HG03521 (cell line): ENCODE data around the gene TFRC.
"Not testable (repeated sequence)": the region's sequence is repeated elsewhere in the genome, so short reads cannot be mapped to it uniquely, and the experiment has no call there.

ENCODE experiments used
- ATAC-seq: cut with Tn5 transposase; IDR thresholded peaks from one replicate; pipeline ENCODE4 v1.9.1; 2021; ENCODE audit warnings: mild to moderate bottlenecking, moderate library complexity; ENCODE audit not compliant: unreplicated experiment

TFRC gene

DNA sequence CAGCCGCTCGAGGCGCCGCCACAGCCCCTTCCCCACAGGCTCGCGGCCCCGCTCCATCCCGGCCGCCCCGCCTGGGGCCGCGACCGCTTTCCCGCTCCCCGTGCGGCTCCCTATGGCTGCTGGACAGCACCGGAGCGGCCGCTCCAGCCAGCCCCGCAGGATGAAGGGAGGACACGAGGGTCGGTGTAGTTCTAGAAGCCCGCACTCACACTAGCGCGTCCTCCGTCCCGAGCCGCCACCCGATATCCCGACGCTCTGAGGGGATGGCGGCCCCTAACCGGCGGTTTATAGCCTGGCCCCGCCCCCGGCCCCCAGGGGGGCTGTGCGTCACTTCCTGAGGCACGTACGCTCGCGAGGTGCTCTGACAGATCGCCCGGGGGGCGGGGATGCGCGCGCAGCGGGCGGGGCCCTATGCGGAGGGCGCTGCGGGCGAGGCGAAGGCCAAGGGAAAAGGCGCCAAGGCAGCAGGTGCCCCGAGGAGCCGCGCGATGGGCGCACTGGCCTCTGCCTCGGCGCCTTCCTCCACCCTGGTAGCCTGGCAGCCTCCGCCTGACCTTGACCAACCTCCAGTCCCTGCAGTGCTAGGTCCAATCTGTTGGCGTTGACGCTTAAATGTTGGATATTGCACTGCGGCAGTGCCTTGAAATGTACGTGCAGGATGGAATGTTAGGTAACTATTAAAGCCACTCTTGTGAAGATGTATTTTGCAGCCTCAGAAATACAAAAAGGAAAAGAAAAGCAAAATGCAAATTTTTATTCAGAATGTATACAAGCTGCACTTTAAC lies at the start of gene TFRC:
TSS of gene TFRC (minus strand) at position 257 of the 785 bp plus-strand sequence. CDS start 4,991 bp downstream, outside the sequence.
- peak; percentile 88 for ATAC-seq

DNA sequence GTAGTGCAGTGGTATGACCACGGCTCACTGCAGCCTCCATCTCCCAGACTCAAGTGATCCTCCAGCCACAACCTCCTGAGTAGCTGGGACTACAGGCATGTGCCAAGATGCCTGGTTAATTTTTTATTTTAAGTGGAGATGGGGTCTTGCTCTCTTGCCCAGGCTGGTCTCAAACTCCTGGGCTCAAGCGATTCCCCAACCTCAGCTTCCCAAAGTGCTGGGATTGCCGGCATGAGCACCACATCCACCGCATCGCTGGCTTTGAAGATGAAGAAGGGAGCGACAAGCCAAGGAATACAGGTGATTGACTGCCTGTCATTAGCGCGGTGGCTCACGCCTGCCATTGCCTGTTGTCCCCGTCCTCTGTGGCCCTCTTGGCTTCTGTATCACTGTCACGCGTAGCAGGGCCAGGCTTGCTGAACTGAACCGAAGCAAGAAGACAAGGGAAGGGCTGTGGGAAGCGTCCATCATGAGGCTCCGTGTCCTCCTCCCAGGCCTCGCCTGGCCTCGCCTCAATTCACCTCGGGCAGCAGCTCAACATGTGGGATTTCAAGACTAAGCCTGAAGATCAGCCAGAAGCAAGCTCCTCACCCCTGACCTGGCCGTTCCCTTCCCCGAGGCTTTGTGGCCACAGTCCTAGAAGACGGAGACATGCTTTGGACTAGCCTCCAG lies 46.4 kb upstream of the TFRC start:
- ATAC-seq = no peak

DNA sequence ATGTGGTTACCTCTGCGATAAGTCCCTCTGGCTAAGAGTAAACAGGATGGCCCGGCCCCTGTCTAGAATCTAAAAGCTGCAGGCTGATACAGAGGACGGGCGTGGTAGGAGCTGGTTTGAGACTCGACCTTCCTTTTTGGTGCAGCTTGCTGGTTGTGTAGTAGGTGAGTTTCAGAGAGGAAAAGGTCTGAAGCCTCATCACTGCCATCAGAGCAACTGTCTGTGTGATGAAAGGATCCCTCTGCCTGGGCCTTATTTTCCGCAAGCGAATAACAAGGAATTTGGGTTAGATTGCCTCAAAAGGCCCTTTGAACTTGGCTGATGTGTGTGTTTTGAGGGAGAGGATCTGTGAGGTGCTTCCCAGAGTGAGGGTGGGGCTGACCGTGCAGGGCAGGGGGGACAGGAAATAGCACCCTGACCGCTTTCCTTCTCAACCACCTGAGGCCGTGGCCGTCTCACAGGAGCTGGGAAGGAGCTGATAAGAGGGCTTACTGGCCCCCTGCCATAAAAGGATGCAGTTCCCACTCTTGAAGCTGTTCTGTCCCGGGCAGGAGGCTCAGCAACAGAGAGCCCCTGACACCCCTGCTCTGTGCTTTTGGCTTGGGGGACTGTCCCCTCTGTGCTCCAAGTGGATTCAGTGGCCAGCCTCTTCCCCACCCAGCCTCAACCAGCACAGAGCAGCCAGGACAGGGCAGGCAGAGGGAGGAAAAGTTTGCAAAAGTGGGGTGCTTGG lies 45.6 kb upstream of the TFRC start:
- ATAC-seq = no peak

DNA sequence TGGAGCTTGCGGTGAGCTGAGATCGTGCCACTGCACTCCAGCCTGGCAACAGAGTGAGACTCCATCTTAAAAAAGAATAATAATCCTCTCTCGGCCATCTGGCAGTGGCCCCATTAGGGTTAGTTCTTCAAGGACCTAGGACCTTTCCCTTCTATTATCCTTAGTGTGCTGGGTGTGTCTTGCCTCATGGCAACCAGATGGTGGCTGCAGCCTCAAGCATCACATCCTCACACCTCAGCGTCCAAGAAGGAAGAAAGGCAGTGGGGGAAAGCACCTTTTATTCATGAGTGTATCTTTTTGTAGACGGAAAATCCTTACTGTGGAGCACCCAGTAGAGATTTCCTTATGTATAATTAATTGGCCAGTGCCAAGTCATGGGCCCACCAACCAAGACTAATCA lies 42.7 kb upstream of the TFRC start:
- no peak for ATAC-seq

DNA sequence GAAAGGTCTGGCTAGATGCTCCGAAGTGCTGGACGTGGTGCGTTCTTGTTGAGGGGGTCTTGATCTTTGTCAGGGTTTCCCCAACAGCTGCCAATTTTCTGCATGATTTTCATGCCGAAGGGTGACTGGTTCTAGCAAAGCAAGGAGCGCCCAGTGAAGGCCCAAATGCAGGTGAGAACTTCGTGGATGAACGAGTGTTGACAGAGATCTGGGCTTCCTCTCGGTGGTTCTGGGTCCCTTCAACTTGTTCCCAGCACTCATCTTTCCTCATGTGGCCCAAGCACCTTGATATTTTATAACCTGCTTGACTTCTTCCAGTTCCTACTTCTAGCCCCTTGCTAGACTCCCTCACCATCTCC lies 40.8 kb upstream of the TFRC start:
- no peak for ATAC-seq

DNA sequence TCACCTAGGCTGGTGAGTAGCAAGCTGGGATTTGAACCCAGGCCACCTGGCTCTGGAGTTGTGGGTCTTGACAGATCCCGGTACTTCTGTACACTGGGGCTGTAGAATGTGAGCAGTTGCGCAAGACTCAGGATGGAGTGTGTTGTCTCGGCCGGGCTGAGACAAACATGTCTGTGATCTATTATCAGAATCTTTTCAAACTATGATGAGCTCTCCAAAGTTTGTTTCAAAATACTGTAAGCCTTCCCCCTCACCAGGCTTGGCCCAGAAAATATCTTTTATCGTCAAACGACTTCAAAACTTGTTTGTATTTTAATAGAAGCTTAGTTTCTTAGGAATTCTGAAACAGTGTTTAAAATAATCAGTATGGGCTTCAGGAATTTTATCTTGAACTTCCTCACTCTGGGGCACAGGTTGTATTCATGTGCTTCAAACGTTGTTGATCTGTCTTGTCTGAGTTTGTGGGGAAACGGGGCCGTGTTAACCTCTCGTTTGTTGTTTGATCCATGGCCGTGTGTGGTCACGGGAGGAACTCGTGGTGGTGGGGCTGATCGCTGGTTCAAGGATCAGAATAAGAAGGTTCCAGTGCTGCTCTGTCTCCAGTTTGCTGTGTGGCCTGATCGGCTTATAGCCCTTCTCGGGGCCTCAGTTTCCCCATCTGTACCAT lies 40.3 kb upstream of the TFRC start:
- ATAC-seq = no peak

DNA sequence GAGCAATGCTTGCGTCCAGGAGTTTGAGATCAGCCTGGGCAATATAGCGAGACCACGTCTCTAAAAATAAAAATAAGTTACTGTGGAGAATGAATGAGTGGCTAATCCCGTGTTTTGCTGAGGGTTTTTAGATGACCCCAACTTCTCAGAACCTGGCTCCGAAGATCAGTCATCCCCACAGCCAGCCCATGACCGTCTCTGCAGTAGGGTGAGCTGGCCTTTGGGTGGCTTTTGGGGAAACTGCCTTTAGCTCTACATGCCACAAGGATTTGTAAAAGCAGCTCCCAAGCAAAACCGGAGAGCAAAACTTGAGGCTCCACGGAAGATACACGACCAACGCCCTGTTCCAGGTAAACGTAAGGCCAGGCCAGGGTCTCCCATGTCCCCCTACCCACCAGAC lies 39.2 kb upstream of the TFRC start:
- ATAC-seq = no peak

DNA sequence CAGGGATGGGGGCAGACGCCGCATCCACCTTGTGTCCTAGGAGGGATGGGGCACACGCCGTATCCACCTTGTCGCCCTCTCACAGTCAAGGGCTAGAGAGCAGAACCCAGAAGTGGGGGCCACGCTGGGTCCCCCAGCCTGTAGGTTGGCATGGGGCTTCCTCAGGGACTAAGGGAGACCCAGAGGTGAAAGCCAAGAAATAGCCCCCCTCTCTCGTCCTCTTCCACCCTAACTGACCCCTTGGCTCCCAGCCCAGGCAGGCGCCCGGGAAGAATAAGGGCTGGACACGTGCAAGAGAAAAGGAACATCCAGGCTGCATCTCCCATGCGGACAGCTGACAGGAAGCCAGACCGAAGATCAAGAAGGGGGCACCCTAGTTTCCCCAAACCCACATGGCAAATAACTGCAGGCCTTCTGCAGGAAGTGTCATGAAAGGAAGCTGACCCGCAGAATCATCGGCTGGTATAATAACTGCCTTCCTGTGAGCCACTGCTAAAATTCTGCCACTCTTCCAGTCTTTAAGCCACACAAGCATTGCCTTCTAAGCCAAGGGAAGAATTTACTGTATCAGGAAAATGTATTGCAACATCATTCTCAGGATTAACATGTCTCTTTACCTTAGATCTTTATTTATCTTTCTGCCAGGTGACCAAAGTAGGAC lies 38.5 kb upstream of the TFRC start:
- ATAC-seq = no peak

DNA sequence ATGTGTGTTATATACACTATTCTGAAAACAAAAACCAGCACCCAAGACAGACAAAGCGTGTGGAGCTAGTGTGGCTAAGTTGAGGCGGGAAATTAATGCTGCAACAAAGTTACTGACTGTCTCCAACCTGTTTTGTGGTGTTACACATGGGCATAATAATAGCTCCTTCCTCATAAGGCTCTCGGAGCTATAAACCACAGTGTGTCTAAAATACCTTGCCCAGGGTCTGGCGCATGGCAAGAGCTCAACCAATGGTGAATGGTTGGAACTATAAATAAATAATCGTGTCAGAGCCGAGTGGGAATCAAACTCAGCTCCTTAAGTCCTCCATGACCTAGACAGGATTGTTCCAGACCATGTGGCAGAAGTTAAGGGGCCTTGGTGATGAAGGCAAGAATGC lies 35.9 kb upstream of the TFRC start:
- ATAC-seq = no peak

DNA sequence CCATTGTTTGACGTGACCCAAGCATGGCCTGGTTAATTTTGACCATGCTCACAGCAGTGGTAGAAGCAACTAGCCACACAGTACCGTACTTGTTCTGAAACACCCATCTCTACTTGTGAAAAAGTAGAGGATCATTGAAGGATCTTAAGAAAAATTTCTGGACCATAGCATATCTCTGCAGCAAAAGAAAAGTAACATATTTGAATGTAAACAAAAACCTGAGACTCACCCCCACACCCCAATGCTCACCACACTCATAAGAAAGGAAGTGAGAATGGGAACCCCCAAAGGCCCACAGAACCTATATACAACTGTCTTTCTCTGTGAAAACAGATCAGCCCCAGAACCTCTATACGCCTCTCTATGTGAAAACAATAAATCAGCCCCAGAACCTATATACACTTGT lies 33.8 kb upstream of the TFRC start:
- ATAC-seq = peak; percentile 66

DNA sequence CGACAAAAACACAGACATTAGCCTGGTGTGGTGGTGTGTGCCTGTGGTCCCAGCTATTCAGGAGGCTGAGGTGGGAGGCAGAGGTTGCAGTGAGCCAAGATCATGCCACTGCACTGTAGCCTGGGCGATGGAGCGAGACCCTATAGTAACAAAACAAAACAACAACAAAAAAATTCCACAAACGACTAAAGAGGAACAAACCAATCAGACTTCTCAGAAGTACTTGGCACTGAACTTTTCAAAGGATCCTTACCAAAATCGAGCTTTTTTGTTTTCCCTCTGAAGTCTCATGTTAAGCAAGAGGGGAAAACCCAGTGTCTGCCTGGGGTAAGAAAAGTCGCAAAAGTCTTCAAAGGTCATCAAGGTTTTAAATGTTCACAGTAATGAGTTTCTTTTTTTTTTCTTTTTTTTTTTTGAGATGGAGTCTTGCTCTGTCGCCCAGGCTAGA lies 30.1 kb upstream of the TFRC start:
- ATAC-seq = no peak

DNA sequence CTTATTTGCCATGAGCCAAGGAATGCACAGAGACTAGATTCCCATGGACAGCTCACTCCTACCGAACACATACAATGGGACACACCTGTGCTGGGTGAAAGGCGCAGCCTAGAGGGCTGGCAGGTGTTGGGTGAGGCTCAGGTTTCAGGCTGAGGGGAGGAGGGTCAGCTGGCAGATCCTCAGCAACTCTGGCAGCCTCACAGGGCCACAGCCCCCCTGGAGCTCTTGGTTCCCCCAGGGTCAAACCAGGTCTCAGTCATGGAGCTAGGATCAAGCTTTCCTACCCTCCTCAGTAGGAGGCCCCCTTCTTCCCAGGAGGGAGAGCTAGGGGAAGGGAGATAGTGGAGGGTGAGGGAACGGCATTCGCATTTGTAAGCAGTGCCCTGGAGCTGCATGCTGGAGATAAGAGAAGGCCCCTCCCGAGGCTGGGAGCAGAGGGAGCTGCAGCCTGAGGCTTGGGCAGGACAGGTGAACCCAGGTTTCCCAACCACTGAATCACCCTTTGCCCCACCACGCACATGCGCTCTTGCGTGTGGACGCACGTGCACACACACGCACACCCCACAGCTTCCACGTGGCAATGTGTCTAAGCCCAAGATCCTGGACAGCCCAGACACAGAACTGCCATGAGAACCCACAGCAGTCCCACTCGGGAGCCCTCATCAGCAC lies 26.3 kb upstream of the TFRC start:
- ATAC-seq = no peak

DNA sequence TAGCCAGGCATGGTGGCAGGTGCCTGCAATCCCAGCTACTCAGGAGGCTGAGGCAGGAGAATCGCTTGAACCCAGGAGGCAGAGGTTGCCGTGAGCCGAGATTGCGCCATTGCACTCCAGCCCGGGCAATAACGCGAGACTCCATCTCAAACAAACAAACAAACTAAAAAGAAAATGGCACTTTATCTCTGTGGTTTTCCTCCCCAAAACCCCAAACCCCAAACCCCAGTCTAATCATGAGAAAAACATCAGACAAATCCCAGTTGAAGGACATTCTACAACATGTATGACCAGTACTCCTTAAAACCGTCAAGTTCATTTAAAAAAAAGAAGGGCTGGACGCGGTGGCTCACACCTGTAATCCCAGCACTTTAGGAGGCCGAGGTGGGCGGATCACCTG lies 22.8 kb upstream of the TFRC start:
- not testable (repeated sequence) for ATAC-seq

DNA sequence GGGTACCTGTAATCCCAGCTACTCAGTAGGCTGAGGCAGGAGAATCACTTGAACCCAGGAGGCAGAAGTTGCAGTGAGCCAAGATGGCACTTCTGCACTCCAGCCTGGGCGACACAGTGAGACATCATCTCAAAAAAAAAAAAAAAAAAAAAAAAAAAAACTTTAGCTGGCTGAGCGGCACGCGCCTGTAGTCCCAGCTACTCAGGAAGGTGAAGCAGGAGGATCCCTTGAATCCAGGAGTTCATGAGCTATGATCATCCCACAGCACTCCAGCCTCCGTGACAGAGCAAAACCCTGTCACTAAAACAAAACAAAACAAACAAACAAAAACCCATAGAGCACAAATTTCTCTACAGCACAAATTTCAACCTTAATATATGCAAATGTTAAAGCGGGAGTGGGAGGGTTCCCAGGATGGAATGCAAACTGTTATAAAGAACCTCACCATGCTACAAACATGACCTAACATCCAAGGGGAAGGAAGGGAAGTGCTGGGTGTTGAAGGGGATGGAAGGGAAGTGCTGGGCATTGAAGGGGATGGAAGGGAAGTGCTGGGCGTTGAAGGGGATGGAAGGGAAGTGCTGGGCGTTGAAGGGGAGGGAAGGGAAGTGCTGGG lies 16.6 kb upstream of the TFRC start:
- not testable (repeated sequence) for ATAC-seq

DNA sequence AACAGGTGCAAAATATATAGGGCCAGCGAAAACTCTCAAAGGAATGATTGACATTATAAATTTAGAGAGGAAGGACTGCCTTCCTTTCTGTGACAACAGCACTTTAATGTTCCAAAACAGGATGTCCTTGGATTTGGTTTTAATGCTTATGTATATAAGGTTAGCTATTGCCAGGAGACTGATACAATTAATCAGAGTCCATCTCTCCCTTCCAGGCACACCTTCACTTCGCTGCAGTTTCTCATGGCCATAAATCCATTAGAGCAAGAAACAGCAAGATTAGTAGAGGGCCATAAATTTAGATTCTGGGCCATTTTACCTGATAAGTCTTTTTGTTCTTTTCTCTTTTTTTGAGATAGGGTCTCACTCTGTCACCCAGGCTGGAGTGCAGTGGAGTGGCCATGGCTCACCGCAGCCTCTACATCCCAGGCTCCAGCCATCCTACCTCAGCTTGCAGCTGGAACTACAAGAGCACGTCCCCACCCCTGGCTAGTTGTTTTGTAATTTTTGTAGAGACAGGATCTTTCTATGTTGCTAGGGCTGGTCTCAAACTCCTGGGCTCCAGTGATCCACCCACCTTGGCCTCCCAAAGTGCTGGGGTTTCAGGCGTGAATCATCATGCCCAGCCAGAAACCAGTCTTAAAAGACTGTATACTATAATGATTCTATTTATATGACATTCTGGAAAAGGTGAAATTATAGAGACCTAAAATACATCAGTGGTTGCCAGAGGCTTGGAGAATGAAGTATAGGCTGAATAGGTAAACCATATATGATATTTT lies 15.7 kb upstream of the TFRC start:
- no peak for ATAC-seq

DNA sequence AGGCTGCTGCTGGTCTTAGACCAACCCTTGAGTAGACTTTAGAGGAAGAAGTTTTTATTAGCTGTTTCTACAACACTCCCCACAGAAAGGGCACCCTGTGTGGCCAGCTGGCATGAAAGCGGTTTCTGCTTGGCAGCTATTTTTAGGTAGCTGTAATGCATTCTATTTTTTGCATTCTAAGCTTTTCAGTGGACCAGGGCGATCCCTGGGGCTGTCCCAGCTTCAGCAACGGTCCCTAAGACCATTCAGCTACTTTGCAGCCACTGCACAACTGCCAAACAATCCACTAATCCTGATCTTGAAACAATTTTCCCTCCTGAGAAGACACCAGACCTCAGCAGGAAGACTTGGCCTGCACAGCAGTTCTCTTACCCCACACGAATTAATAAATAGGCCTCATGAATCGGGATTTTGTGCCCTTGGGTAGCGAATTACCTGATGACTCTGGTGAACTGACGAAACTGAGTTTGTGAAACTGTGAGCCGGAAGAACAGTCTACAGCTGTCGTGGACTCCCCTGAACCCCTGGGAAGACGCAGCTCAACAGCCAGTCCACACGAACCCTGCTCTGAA lies 14.6 kb upstream of the TFRC start:
- peak; percentile 52 for ATAC-seq

DNA sequence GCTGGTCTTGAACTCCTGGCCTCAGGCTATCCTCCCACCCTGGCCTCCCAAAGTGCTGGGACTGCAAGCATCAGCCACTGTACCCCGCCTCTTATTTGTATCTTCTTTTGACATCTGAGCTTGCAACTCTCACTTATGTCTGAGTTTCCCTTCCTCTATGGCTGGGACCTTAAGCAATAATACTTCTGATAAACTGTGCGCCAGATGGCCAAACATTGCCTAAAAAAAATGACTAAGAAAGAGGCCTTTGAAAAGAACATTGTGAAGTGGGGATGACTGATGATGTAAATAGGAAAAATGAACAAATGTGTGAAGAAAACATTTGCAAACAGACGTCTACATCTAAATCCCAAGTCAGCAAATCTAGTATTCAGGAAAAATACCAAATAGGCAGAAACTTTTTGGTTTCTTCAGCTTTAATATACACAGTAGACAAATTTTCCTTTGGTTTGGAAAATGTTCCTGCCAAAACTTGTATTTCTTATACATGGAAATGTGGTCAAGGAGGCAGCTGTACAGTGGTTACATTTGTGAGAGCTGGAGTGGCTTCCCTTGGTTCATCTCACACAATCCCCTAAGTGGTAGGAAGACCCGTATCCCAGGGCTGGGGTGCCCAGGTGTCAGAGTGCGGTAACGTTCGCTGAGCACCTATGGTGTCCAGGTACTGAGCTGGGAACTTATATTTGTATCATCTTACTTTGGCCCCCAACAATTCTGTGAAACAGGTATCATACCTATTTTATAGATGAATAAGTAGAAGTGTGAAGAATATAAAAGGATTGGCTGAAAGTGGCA lies 11.6 kb upstream of the TFRC start:
- ATAC-seq = no peak

DNA sequence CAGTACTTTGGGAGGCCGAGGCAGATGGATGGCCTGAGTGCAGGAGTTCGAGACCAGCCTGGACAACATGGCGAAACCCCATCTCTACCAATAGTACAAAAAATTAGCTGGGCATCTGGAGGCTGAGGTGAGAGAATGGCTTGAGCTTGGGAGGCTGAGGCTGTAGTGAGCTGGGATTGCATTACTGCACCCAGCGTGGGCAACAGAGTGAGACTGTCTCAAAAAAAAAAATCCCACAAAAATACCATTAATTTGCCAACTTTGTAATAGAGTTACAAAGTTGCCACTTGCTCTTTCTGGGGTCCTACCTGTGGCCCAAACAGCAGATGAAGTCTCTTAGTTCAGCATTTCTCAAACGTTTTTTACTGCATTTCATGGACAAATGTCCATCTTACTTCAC lies 6.0 kb upstream of the TFRC start:
- no peak for ATAC-seq
